CD14-positive monocyte (primary cell): ENCODE data around the gene IFNGR2. TPM values are rescaled to one million over a fixed set of nuclear protein-coding genes. Genes with fewer than 3 reads are reported as not detected.

Experiments used
- DNase-seq, 3 donors: peaks; one replicate each; pipeline ENCODE4 v3.0.0-alpha.2; 2011 to 2022
- H2AFZ ChIP-seq: 2 replicates; pipeline ENCODE4 v1.6.0; 2012; ENCODE audit warnings: mild to moderate bottlenecking, low read depth, low read length, inconsistent platforms; ENCODE audit not compliant: insufficient read depth, poor library complexity, severe bottlenecking
- H3K27ac ChIP-seq, 2 donors: 1 replicate in 1 of 2; 2 replicates in 1 of 2; pipeline ENCODE4 v1.5.1; 2012 to 2013; ENCODE audit warnings: low read length in 2 of 2, control low read depth in 1 of 2, inconsistent platforms in 1 of 2, low read depth in 1 of 2, mild to moderate bottlenecking in 1 of 2
- H3K27me3 ChIP-seq, 2 donors: one replicate each; pipeline versions ENCODE4 v1.6.0 to v1.6.1; 2011 to 2013; ENCODE audit warnings: low read length in 2 of 2; ENCODE audit not compliant: control insufficient read depth in 2 of 2, insufficient read depth in 2 of 2
- H3K36me3 ChIP-seq, 2 donors: replicated peaks in 1 of 2; 1 replicate in 1 of 2; 2 replicates in 1 of 2; pipeline versions ENCODE4 v1.5.1 to v1.6.1; 2012 to 2013; ENCODE audit warnings: low read length in 2 of 2, control low read depth in 1 of 2, inconsistent platforms in 1 of 2, mild to moderate bottlenecking in 1 of 2; ENCODE audit not compliant: insufficient read depth in 2 of 2, control insufficient read depth in 1 of 2
- H3K4me1 ChIP-seq, 2 donors: 1 replicate in 1 of 2; 2 replicates in 1 of 2; pipeline versions ENCODE4 v1.5.1 to v1.6.1; 2012 to 2013; ENCODE audit warnings: low read length in 2 of 2, control low read depth in 1 of 2, inconsistent platforms in 1 of 2, mild to moderate bottlenecking in 1 of 2, moderate library complexity in 1 of 2; ENCODE audit not compliant: insufficient read depth in 2 of 2, control insufficient read depth in 1 of 2
- H3K4me2 ChIP-seq: replicated peaks from 2 replicates; pipeline ENCODE3; 2012; ENCODE audit warnings: low read length, moderate library complexity, mild to moderate bottlenecking; ENCODE audit not compliant: poor library complexity, severe bottlenecking; ENCODE audit errors: extremely low read depth
- H3K4me3 ChIP-seq, 3 experiments: fragments of 200-600 bp in 1 of 3; sonication (generic) in 1 of 3; replicated peaks in 1 of 3; 1 replicate in 2 of 3; 2 replicates in 1 of 3; pipeline ENCODE4 v1.5.1; 2011 to 2013; ENCODE audit warnings: low read length in 3 of 3, mild to moderate bottlenecking in 3 of 3, control low read depth in 2 of 3, low read depth in 2 of 3, inconsistent platforms in 1 of 3, moderate library complexity in 1 of 3
- H3K79me2 ChIP-seq: 2 replicates; pipeline ENCODE4 v1.6.0; 2012; ENCODE audit warnings: mild to moderate bottlenecking, control low read depth, inconsistent platforms, low read length, moderate library complexity; ENCODE audit not compliant: insufficient read depth
- H3K9ac ChIP-seq: 2 replicates; pipeline ENCODE4 v1.6.0; 2017; ENCODE audit warnings: low read length, mild to moderate bottlenecking; ENCODE audit not compliant: insufficient read depth, poor library complexity, severe bottlenecking
- H3K9me3 ChIP-seq, 2 donors: replicated peaks in 1 of 2; 1 replicate in 1 of 2; 2 replicates in 1 of 2; pipeline versions ENCODE4 v1.5.1 to v1.6.1; 2012 to 2013; ENCODE audit warnings: low read length in 2 of 2, control low read depth in 1 of 2; ENCODE audit not compliant: control insufficient read depth in 1 of 2, insufficient read depth in 1 of 2
- H4K20me1 ChIP-seq: 2 replicates; pipeline ENCODE4 v1.6.0; 2012; ENCODE audit warnings: mild to moderate bottlenecking, low read length, control low read depth, moderate library complexity; ENCODE audit not compliant: insufficient read depth
- H3K27ac Mint-ChIP-seq, 7 donors: one replicate each; pipeline ENCODE4 v1.8.0; 2020; ENCODE audit warnings: mild to moderate bottlenecking in 7 of 7, mixed read lengths in 7 of 7, moderate library complexity in 6 of 7, inconsistent platforms in 2 of 7
- H3K27me3 Mint-ChIP-seq, 3 donors: one replicate each; pipeline ENCODE4 v1.8.0; 2021 to 2022; ENCODE audit warnings: low read depth in 3 of 3, mild to moderate bottlenecking in 3 of 3, mixed read lengths in 3 of 3, moderate library complexity in 3 of 3, inconsistent platforms in 1 of 3
- H3K36me3 Mint-ChIP-seq, 2 donors: one replicate each; pipeline ENCODE4 v1.8.0; 2020; ENCODE audit warnings: mixed read lengths in 2 of 2, inconsistent platforms in 1 of 2, mild to moderate bottlenecking in 1 of 2
- H3K4me1 Mint-ChIP-seq: one replicate; pipeline ENCODE4 v1.8.0; 2020; ENCODE audit warnings: mild to moderate bottlenecking, mixed read lengths
- H3K4me3 Mint-ChIP-seq, 2 donors: one replicate each; pipeline ENCODE4 v1.8.0; 2020; ENCODE audit warnings: mild to moderate bottlenecking in 2 of 2, mixed read lengths in 2 of 2, moderate library complexity in 1 of 2
- H3K9me3 Mint-ChIP-seq, 7 donors: one replicate each; pipeline ENCODE4 v1.8.0; 2020 to 2022; ENCODE audit warnings: mixed read lengths in 7 of 7, mild to moderate bottlenecking in 6 of 7, moderate library complexity in 6 of 7, inconsistent platforms in 2 of 7
- CTCF ChIP-seq: fragments of 200-600 bp; IDR thresholded peaks from one replicate; pipeline ENCODE4 v1.8.0; 2022; ENCODE audit warnings: antibody characterized with exemption, mild to moderate bottlenecking
- WGBS: methylation state at CpG from one replicate; pipeline ENCODE4 v1.1.5; 2013; ENCODE audit warnings: missing lambda C conversion rate; ENCODE audit not compliant: insufficient coverage; 5-methylcytosine and 5-hydroxymethylcytosine counted together
- intact Hi-C, 2 donors: fragments of 100-400 bp; cut with micrococcal nuclease; formaldehyde crosslinking; loops; one replicate each; pipeline versions ENCODE4 v1.15.0 to v1.15.1; 2023
- polyA plus RNA-seq, 3 donors: library from polyadenylated mRNA; depleted of rRNA in 1 of 3; unstranded in 2 of 3; stranded (reverse) in 1 of 3; fragments of 300-500 nt in 2 of 3; fragments of >200 nt in 1 of 3; fragmentation: Illumina TruSeq in 2 of 3; gene quantifications; 1 replicate in 2 of 3; 2 replicates in 1 of 3; pipeline ENCODE4 v1.2.3, GENCODE V29; 2012 to 2021

Gene IFNGR2
- polyA plus RNA-seq, 3 donors = 204 to 324 (median 260) TPM

- WGBS = no CpG with 5 or more reads among the region's 3 CpGs
- no peak overlapping the region for H3K4me2 ChIP-seq
- Mint-ChIP-seq H3K36me3 (peaks cover 37 to 42% of the 10 kb centered on the region in 2 donors), H3K4me1 (no peaks in the 10 kb centered on the region), H3K27ac (no peak overlapping the region), H3K9me3 (no peaks in the 10 kb centered on the region), H3K27me3 (no peaks in the 10 kb centered on the region), H3K4me3 (no peak overlapping the region)
- H3K36me3 ChIP-seq = peaks cover 14 to 63% of the 10 kb centered on the region in 2 donors
- no peaks in the 10 kb centered on the region for H3K27me3 ChIP-seq
- H3K4me3 ChIP-seq = no peak overlapping the region
- H3K79me2 ChIP-seq = no peaks in the 10 kb centered on the region
- H3K27ac ChIP-seq = no peak overlapping the region
- no peak overlapping the region for H2AFZ ChIP-seq
- no peak for TF ChIP-seq CTCF
- intact Hi-C loops = no loop called here
- no peaks in the 10 kb centered on the region for H3K4me1 ChIP-seq
- H3K9ac ChIP-seq = no peak overlapping the region
- no peak for DNase-seq
- H3K9me3 ChIP-seq = no peaks in the 10 kb centered on the region
- H4K20me1 ChIP-seq = no peaks in the 10 kb centered on the region
Measured at GRCh38 chr21:33452362-33452761, 49.1 kb downstream of the IFNGR2 start.

GRCh38 chr21:33455686-33456446 lies 52.7 kb downstream of the IFNGR2 start:
- H3K9me3 Mint-ChIP-seq = no peaks in the 10 kb centered on the region
- Histone ChIP-seq H2AFZ (no peak overlapping the region), H4K20me1 (no peaks in the 10 kb centered on the region), H3K9ac (no peak overlapping the region), H3K36me3 (peaks cover 23 to 78% of the 10 kb centered on the region in 2 donors), H3K4me1 (no peaks in the 10 kb centered on the region), H3K4me2 (no peak overlapping the region), H3K27me3 (no peaks in the 10 kb centered on the region), H3K27ac (no peak overlapping the region), H3K9me3 (no peaks in the 10 kb centered on the region), H3K4me3 (no peak overlapping the region), H3K79me2 (no peaks in the 10 kb centered on the region)
- H3K27ac Mint-ChIP-seq = no peak overlapping the region
- no peak for TF ChIP-seq CTCF
- 100% methylated on average over 1 of the region's 6 CpGs for WGBS
- DNase-seq = no peak
- peaks cover 49 to 52% of the 10 kb centered on the region in 2 donors for H3K36me3 Mint-ChIP-seq
- no peaks in the 10 kb centered on the region for H3K4me1 Mint-ChIP-seq
- H3K4me3 Mint-ChIP-seq = no peak overlapping the region
- intact Hi-C loops = no loop called here
- H3K27me3 Mint-ChIP-seq = no peaks in the 10 kb centered on the region
